HEK293 (cell line): ENCODE results near the gene DSCAML1.

Source experiments
- CTCF ChIP-seq: fragments of 450-650 bp; formaldehyde crosslinking; IDR thresholded peaks from 2 replicates; pipeline ENCODE4 v1.5.1; 2016; ENCODE audit warnings: missing biosample characterization, missing genetic modification characterization
- KLF16 ChIP-seq: fragments of 450-650 bp; formaldehyde crosslinking; IDR thresholded peaks from 2 replicates; pipeline ENCODE4 v1.5.1; 2017; ENCODE audit warnings: missing biosample characterization, missing genetic modification characterization
- YY2 ChIP-seq: fragments of 450-650 bp; formaldehyde crosslinking; IDR thresholded peaks from 2 replicates; pipeline ENCODE4 v1.5.1; 2016; ENCODE audit warnings: missing biosample characterization, missing genetic modification characterization
- ZNF175 ChIP-seq: fragments of 450-650 bp; formaldehyde crosslinking; IDR thresholded peaks from 2 replicates; pipeline ENCODE4 v1.5.1; 2016; ENCODE audit warnings: missing biosample characterization, missing genetic modification characterization
- ZNF23 ChIP-seq: fragments of 450-650 bp; formaldehyde crosslinking; IDR thresholded peaks from 2 replicates; pipeline ENCODE4 v1.5.1; 2016; ENCODE audit warnings: missing biosample characterization, missing genetic modification characterization, borderline replicate concordance
- ZNF274 ChIP-seq, 2 experiments: fragments of 200-500 bp in 1 of 2; fragments of 450-650 bp in 1 of 2; sonication (Bioruptor generic) in 1 of 2; formaldehyde crosslinking in 1 of 2; IDR thresholded peaks; 2 replicates each; pipeline versions ENCODE4 v1.5.1 to v1.6.1; 2014 to 2016; ENCODE audit warnings: borderline replicate concordance in 1 of 2, inconsistent platforms in 1 of 2, low read length in 1 of 2, missing biosample characterization in 1 of 2, missing genetic modification characterization in 1 of 2
- ZNF510 ChIP-seq: fragments of 450-650 bp; formaldehyde crosslinking; IDR thresholded peaks from 2 replicates; pipeline ENCODE4 v1.5.1; 2018; ENCODE audit warnings: mild to moderate bottlenecking, missing genetic modification characterization, missing biosample characterization; ENCODE audit not compliant: insufficient replicate concordance
- TF ChIP-seq, protein P1 (sequence below): fragments of 450-650 bp; formaldehyde crosslinking; IDR thresholded peaks from 2 replicates; pipeline ENCODE4 v1.5.1; 2016; ENCODE audit warnings: missing biosample characterization, missing genetic modification characterization
- TF ChIP-seq, protein P2 (sequence below): fragments of 450-650 bp; formaldehyde crosslinking; IDR thresholded peaks from 2 replicates; pipeline ENCODE4 v1.5.1; 2016; ENCODE audit warnings: missing biosample characterization, missing genetic modification characterization
- TF ChIP-seq, protein P3 (sequence below): fragments of 450-650 bp; formaldehyde crosslinking; IDR thresholded peaks from 2 replicates; pipeline ENCODE4 v1.5.1; 2016; ENCODE audit warnings: missing biosample characterization, missing genetic modification characterization, low read depth

DNA sequence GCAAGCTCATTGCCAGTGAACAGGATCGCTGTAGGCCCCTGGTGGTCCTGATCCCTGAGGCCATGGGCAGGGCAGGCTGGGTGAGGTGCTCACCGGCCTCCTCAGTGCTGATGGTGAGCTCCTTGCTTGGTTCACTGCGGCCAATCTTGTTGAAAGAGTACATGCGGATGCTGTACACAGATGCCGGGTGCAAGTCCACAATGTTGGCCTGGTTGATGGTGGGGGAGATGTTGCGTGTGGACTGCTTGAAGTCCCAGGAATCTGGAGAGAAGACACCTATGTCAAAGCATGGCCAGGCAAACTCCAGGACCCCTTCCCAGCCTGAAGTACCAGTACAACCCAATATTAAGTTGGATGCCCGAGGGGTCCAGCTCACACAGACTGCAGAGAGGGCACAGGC lies 325.2 kb downstream of the DSCAML1 start:
- TF ChIP-seq CTCF (no peak), ZNF175 (tag by site-specific recombination) (no peak), KLF16 (tag by site-specific recombination) (no peak), ZNF510 (tag by site-specific recombination) (no peak), YY2 (tag by site-specific recombination) (no peak), ZNF23 (tag by site-specific recombination) (no peak), ZNF274 (IDR thresholded peaks at IDR 0.05; ENCODE audit: low read length) (no peak), ZNF274 (tag by site-specific recombination; IDR thresholded peaks at IDR 0.05; ENCODE audit: borderline replicate concordance) (no peak)
- TF ChIP-seq, protein P1, sequence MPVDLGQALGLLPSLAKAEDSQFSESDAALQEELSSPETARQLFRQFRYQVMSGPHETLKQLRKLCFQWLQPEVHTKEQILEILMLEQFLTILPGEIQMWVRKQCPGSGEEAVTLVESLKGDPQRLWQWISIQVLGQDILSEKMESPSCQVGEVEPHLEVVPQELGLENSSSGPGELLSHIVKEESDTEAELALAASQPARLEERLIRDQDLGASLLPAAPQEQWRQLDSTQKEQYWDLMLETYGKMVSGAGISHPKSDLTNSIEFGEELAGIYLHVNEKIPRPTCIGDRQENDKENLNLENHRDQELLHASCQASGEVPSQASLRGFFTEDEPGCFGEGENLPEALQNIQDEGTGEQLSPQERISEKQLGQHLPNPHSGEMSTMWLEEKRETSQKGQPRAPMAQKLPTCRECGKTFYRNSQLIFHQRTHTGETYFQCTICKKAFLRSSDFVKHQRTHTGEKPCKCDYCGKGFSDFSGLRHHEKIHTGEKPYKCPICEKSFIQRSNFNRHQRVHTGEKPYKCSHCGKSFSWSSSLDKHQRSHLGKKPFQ = no peak
- TF ChIP-seq, protein P2, sequence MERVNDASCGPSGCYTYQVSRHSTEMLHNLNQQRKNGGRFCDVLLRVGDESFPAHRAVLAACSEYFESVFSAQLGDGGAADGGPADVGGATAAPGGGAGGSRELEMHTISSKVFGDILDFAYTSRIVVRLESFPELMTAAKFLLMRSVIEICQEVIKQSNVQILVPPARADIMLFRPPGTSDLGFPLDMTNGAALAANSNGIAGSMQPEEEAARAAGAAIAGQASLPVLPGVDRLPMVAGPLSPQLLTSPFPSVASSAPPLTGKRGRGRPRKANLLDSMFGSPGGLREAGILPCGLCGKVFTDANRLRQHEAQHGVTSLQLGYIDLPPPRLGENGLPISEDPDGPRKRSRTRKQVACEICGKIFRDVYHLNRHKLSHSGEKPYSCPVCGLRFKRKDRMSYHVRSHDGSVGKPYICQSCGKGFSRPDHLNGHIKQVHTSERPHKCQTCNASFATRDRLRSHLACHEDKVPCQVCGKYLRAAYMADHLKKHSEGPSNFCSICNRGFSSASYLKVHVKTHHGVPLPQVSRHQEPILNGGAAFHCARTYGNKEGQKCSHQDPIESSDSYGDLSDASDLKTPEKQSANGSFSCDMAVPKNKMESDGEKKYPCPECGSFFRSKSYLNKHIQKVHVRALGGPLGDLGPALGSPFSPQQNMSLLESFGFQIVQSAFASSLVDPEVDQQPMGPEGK (tag by site-specific recombination) = no peak
- TF ChIP-seq, protein P3, sequence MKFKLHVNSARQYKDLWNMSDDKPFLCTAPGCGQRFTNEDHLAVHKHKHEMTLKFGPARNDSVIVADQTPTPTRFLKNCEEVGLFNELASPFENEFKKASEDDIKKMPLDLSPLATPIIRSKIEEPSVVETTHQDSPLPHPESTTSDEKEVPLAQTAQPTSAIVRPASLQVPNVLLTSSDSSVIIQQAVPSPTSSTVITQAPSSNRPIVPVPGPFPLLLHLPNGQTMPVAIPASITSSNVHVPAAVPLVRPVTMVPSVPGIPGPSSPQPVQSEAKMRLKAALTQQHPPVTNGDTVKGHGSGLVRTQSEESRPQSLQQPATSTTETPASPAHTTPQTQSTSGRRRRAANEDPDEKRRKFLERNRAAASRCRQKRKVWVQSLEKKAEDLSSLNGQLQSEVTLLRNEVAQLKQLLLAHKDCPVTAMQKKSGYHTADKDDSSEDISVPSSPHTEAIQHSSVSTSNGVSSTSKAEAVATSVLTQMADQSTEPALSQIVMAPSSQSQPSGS (tag by site-specific recombination) = no peak
